K562 (cell line): ENCODE measurements around the gene PALLD. TPM values are rescaled to one million over a fixed set of nuclear protein-coding genes. Genes with fewer than 3 reads are reported as not detected.

Source experiments
- ATAC-seq: fragments of 200-7000 bp; cut with Tn5 transposase; 3 replicates; pipeline ENCODE4 v1.9.1; 2020; ENCODE audit warnings: moderate library complexity
- BruUV-seq: library from RNA; stranded (reverse); fragments of 400-500 nt; replicated peaks from 2 replicates; lab custom pipeline; 2021; lab: Mats Ljungman, UMichigan
- CTCF ChIA-PET: fragments of 300-600 bp; formaldehyde crosslinking; extraction: SDS; loops from one replicate; lab custom pipeline; 2021; ENCODE audit warnings: low intra/inter-chr PET ratio; lab: Yijun Ruan, JAX
- POLR2A ChIA-PET: fragments of 300-600, 350-650 bp; sonication (Branson Sonifier 250); formaldehyde crosslinking; extraction: SDS; loops from one replicate; lab custom pipeline; 2021; ENCODE audit warnings: antibody characterized with exemption, inconsistent platforms; lab: Yijun Ruan, JAX
- DNase-seq, 4 experiments: peaks; one replicate each; pipeline versions ENCODE4 v3.0.0 to v3.0.0-alpha.2; 2011 to 2018; ENCODE audit warnings: low spot score in 3 of 4, mixed read lengths in 3 of 4; ENCODE audit errors: extremely low read depth in 1 of 4
- FAIRE-seq: peaks from 2 replicates; lab custom pipeline; 2011; peaks lifted over from hg19 to GRCh38; lab: Jason Lieb, UNC
- H2AFZ ChIP-seq: 2 replicates; pipeline ENCODE4 v1.6.0; 2011; ENCODE audit warnings: low read depth, low read length, control low read depth, inconsistent platforms
- H3K27ac ChIP-seq: fragments of 200-600 bp; 3 replicates; pipeline ENCODE4 v1.8.0; 2011; ENCODE audit warnings: low read depth, mild to moderate bottlenecking, control low read depth, inconsistent platforms, low read length, moderate library complexity, mixed read lengths; ENCODE audit errors: extremely low read depth
- H3K27me3 ChIP-seq, 2 experiments: fragments of 300-600 bp in 1 of 2; 2 replicates in 1 of 2; 3 replicates in 1 of 2; pipeline versions ENCODE4 v1.6.0 to v1.8.0; 2011; ENCODE audit warnings: inconsistent platforms in 2 of 2, low read length in 2 of 2, mild to moderate bottlenecking in 1 of 2, mixed read lengths in 1 of 2, moderate library complexity in 1 of 2; ENCODE audit not compliant: control insufficient read depth in 2 of 2, insufficient read depth in 2 of 2
- H3K36me3 ChIP-seq: fragments of 300-600 bp; 3 replicates; pipeline ENCODE4 v1.8.0; 2011; ENCODE audit warnings: mild to moderate bottlenecking, low read length, inconsistent platforms; ENCODE audit not compliant: control insufficient read depth, insufficient read depth
- H3K4me1 ChIP-seq, 2 experiments: fragments of 200-600 bp in 1 of 2; replicated peaks in 1 of 2; 2 replicates in 1 of 2; 3 replicates in 1 of 2; pipeline versions ENCODE4 v1.5.1 to v1.8.0; 2011; ENCODE audit warnings: inconsistent platforms in 2 of 2, low read length in 2 of 2, mild to moderate bottlenecking in 1 of 2, mixed read lengths in 1 of 2, moderate library complexity in 1 of 2; ENCODE audit not compliant: control insufficient read depth in 2 of 2, insufficient read depth in 2 of 2
- H3K4me2 ChIP-seq: 2 replicates; pipeline ENCODE4 v1.6.1; 2011; ENCODE audit warnings: low read length, control low read depth, inconsistent platforms, mixed read lengths; ENCODE audit not compliant: insufficient read depth
- H3K4me3 ChIP-seq: fragments of 200-600 bp; sonication (generic), shearing (Covaris generic); 2 replicates; pipeline ENCODE4 v1.5.1; 2016; ENCODE audit warnings: control low read depth, inconsistent platforms
- H3K79me2 ChIP-seq: fragments of 200-600 bp; 3 replicates; pipeline ENCODE4 v1.8.0; 2011; ENCODE audit warnings: low read length, inconsistent platforms; ENCODE audit not compliant: control insufficient read depth, insufficient read depth
- H3K9ac ChIP-seq, 2 experiments: 2 replicates each; pipeline versions ENCODE4 v1.6.0 to v1.6.1; 2011; ENCODE audit warnings: low read depth in 2 of 2, low read length in 2 of 2, control low read depth in 1 of 2, inconsistent platforms in 1 of 2, mild to moderate bottlenecking in 1 of 2, mixed read lengths in 1 of 2; ENCODE audit not compliant: insufficient read depth in 1 of 2
- H3K9me1 ChIP-seq: one replicate; pipeline ENCODE4 v1.6.0; 2011; ENCODE audit warnings: inconsistent platforms, mild to moderate bottlenecking, low read length, moderate library complexity; ENCODE audit not compliant: control insufficient read depth, insufficient read depth
- H3K9me3 ChIP-seq: replicated peaks from 2 replicates; pipeline ENCODE4 v1.5.1; 2011; ENCODE audit warnings: low read depth, low read length, inconsistent platforms; ENCODE audit not compliant: control insufficient read depth, insufficient read depth
- H4K20me1 ChIP-seq: replicated peaks from 2 replicates; pipeline ENCODE4 v1.6.1; 2011; ENCODE audit warnings: low read length, inconsistent platforms, mixed read lengths; ENCODE audit not compliant: control insufficient read depth, insufficient read depth
- BRCA1 ChIP-seq, 2 experiments: fragments of 450-650 bp in 1 of 2; sonication (generic) in 1 of 2; formaldehyde crosslinking in 1 of 2; IDR thresholded peaks; 2 replicates each; pipeline versions ENCODE4 v1.5.0 to v1.6.1; 2017 to 2020; ENCODE audit warnings: mild to moderate bottlenecking in 1 of 2, missing genetic modification reagents in 1 of 2
- CREBBP ChIP-seq: IDR thresholded peaks from one replicate; pipeline ENCODE4 v1.6.1; 2012; ENCODE audit warnings: low read depth, mild to moderate bottlenecking, control low read depth, inconsistent platforms, low read length
- GTF2F1 ChIP-seq: IDR thresholded peaks from 2 replicates; pipeline ENCODE4 v1.6.1; 2011; ENCODE audit warnings: low read depth, low read length, improper control_type of control experiment
- HDAC8 ChIP-seq: fragments of 450-650 bp; IDR thresholded peaks from 2 replicates; pipeline ENCODE4 v1.6.1; 2016; ENCODE audit warnings: mild to moderate bottlenecking, missing genetic modification characterization, moderate library complexity, missing compliant biosample characterization
- HMG20A ChIP-seq: fragments of 450-650 bp; formaldehyde crosslinking; conservative IDR thresholded peaks from 2 replicates; pipeline ENCODE4 v1.4.0; 2020; ENCODE audit warnings: mild to moderate bottlenecking, mixed read lengths
- MCM2 ChIP-seq: fragments of 450-650 bp; IDR thresholded peaks from 2 replicates; pipeline ENCODE4 v1.6.1; 2017; ENCODE audit warnings: low read depth, mild to moderate bottlenecking
- MCM3 ChIP-seq: fragments of 450-650 bp; IDR thresholded peaks from 2 replicates; pipeline ENCODE4 v1.6.1; 2016
- NR1H2 ChIP-seq: sonication (generic); formaldehyde crosslinking; IDR thresholded peaks from 2 replicates; pipeline ENCODE4 v1.4.0; 2020; ENCODE audit warnings: mild to moderate bottlenecking, missing genetic modification reagents
- RHOXF2B ChIP-seq: fragments of 250-450 bp; sonication (Bioruptor Pico); conservative IDR thresholded peaks from 2 replicates; pipeline ENCODE4 v1.5.1; 2021
- THRAP3 ChIP-seq: fragments of 450-650 bp; IDR thresholded peaks from 2 replicates; pipeline ENCODE4 v1.6.1; 2016; ENCODE audit warnings: mild to moderate bottlenecking, inconsistent platforms, borderline replicate concordance
- ZNF121 ChIP-seq: sonication (generic); formaldehyde crosslinking; conservative IDR thresholded peaks from 2 replicates; pipeline ENCODE4 v1.8.0; 2022; ENCODE audit warnings: missing genetic modification reagents
- ZNF184 ChIP-seq: sonication (generic); formaldehyde crosslinking; IDR thresholded peaks from 2 replicates; pipeline ENCODE4 v1.5.0; 2020; ENCODE audit warnings: missing genetic modification reagents
- WGBS: fragments of 100-300 bp; shearing (Covaris generic); methylation state at CpG from one replicate; pipeline ENCODE4 v1.1.6; 2016; ENCODE audit warnings: low coverage, mixed read lengths; ENCODE audit not compliant: insufficient coverage; ENCODE audit errors: missing lambda C conversion rate; 5-methylcytosine and 5-hydroxymethylcytosine counted together
- in situ Hi-C: fragments of 300-500 bp; cut with MboI; formaldehyde crosslinking; loops from 4 replicates; pipeline ENCODE4 v1.15.0; 2018; ENCODE audit warnings: inconsistent platforms, mixed read lengths
- intact Hi-C: fragments of 100-400 bp; cut with micrococcal nuclease; formaldehyde crosslinking; loops from 2 replicates; pipeline ENCODE4 v1.14.2; 2022
- polyA plus RNA-seq, 8 experiments: library from polyadenylated mRNA; depleted of rRNA in 4 of 8; stranded (reverse) in 5 of 8; unstranded in 3 of 8; fragments of >200 nt; fragmentation: Nextera tagmentation in 2 of 8; fragmentation: Illumina TruSeq in 1 of 8; extraction: Ambion mirVana in 2 of 8; extraction: Trizol in 1 of 8; gene quantifications; 2 replicates each; pipeline versions ENCODE4 v1.2.1 to v1.2.3, GENCODE V29; 2011 to 2014; ENCODE audit warnings: inconsistent platforms in 1 of 8, missing spikeins in 1 of 8
- total RNA-seq, 7 experiments: library from RNA; depleted of rRNA in 6 of 7; stranded (reverse); fragments of >200 nt in 6 of 7; fragmentation: Illumina TruSeq in 2 of 7; extraction: Trizol in 2 of 7; gene quantifications; 2 replicates each; pipeline versions ENCODE4 v1.2.1 to v1.2.3, GENCODE V29; 2011 to 2021; ENCODE audit warnings: low replicate concordance in 1 of 7
- TF ChIP-seq, protein P1 (sequence below), 2 experiments: fragments of 450-650 bp in 1 of 2; sonication (generic) in 1 of 2; formaldehyde crosslinking; conservative IDR thresholded peaks; 2 replicates each; pipeline versions ENCODE4 v1.4.0 to v1.8.1; 2020 to 2022; ENCODE audit warnings: mild to moderate bottlenecking in 1 of 2, missing genetic modification reagents in 1 of 2
- TF ChIP-seq, protein P2 (sequence below): fragments of 450-650 bp; formaldehyde crosslinking; IDR thresholded peaks from 2 replicates; pipeline ENCODE4 v1.4.0; 2020; ENCODE audit warnings: mild to moderate bottlenecking, mixed read lengths
- TF ChIP-seq, protein P3 (sequence below): fragments of 250-450 bp; sonication (Bioruptor Pico); IDR thresholded peaks from 2 replicates; pipeline ENCODE4 v1.4.0; 2020; ENCODE audit warnings: borderline replicate concordance

The PALLD gene
- total and polyA plus RNA-seq, 9 of the 15 experiments (the other 6 are each of a cell fraction or from before 2014, with no cell fraction given), result 0.01 to 0.35 (median 0.06) TPM; not detected in 3

DNA sequence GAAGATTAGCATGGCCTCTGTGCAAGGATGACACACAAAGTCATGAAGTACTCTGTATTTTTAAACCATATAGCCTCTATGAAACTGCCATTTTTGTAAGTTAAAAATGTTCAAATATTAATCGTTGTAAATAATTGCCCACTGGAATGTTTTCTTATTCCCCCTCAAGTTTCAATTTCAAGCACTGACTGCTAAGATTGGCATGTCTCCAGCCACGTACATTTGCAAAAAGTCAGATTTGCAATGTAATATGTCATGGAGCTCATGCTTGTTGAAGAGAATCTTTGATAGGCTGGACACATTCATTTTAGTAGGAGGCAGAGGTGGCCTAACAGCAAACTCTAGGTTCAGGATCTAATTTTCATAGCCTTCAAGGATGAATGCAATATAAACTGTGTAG is 388.5 kb downstream of the PALLD start:
- H3K9me3 ChIP-seq, result no peaks in the 10 kb centered on the region
- H3K4me2 ChIP-seq, result no peak overlapping the region
- H3K4me1 ChIP-seq, result no peaks in the 10 kb centered on the region
- no TSS peak for BruUV-seq
- POLR2A ChIA-PET, result no interaction called here
- no peaks in the 10 kb centered on the region for H3K9me1 ChIP-seq
- no peak overlapping the region for H3K4me3 ChIP-seq
- no peaks in the 10 kb centered on the region for H3K36me3 ChIP-seq
- no peaks in the 10 kb centered on the region for H3K79me2 ChIP-seq
- H3K27ac ChIP-seq, result no peak overlapping the region
- no peaks in the 10 kb centered on the region; a peak in 1 of 5 replicates for H3K27me3 ChIP-seq
- H2AFZ ChIP-seq, result no peak overlapping the region
- H4K20me1 ChIP-seq, result no peaks in the 10 kb centered on the region
- no peak for DNase-seq
- intact Hi-C loops, result no loop called here
- in situ Hi-C loops, result no loop called here
- CTCF ChIA-PET, result no interaction called here
- H3K9ac ChIP-seq, result no peak overlapping the region
- TF ChIP-seq MCM2 (no peak), RHOXF2B (no peak)
- no peak for ATAC-seq
- FAIRE-seq, result no peak
- 0% methylated on average over 2 of the region's 2 CpGs for WGBS

DNA sequence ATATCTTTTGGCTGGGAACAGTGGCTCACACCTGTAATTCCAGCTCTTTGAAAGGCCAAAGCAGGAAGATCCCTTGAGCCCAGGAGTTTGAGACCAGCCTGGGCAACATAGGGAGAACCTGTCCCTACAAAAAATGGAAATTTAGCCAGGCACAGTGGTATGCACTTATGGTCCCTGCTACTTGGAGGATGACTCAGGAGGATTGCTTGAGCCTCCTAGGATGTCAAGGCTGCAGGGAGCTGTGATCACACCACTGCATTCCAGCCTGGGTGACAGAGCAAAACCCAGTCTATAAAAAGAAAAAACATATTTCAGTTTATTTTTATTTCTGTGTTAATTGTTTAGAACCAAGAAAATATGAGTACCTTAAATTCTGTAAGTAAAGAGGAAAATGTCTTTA is 389.5 kb downstream of the PALLD start:
- FAIRE-seq (no peak), DNase-seq (no peak), ATAC-seq (no peak)
- no peaks in the 10 kb centered on the region for H3K4me1 ChIP-seq
- no peak overlapping the region for H3K27ac ChIP-seq
- ChIA-PET CTCF (no interaction called here), POLR2A (no interaction called here)
- in situ Hi-C loops, result no loop called here
- intact Hi-C loops, result no loop called here
- no peak overlapping the region for H3K4me2 ChIP-seq
- H3K9ac ChIP-seq, result no peak overlapping the region
- no peaks in the 10 kb centered on the region for H3K9me1 ChIP-seq
- no peaks in the 10 kb centered on the region for H3K9me3 ChIP-seq
- no peak overlapping the region for H2AFZ ChIP-seq
- no TSS peak for BruUV-seq
- no peaks in the 10 kb centered on the region for H3K79me2 ChIP-seq
- H4K20me1 ChIP-seq, result no peaks in the 10 kb centered on the region
- no peaks in the 10 kb centered on the region for H3K36me3 ChIP-seq
- no peak overlapping the region for H3K4me3 ChIP-seq
- H3K27me3 ChIP-seq, result no peaks in the 10 kb centered on the region
- TF ChIP-seq, protein P1, sequence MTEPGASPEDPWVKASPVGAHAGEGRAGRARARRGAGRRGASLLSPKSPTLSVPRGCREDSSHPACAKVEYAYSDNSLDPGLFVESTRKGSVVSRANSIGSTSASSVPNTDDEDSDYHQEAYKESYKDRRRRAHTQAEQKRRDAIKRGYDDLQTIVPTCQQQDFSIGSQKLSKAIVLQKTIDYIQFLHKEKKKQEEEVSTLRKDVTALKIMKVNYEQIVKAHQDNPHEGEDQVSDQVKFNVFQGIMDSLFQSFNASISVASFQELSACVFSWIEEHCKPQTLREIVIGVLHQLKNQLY (CRISPR knock-in tag; conservative IDR thresholded peaks at IDR 0.05), result no peak
- TF ChIP-seq NR1H2 (CRISPR knock-in tag), result no peak
- TF ChIP-seq ZNF121 (CRISPR knock-in tag), result no peak
- no peak for TF ChIP-seq ZNF184
- TF ChIP-seq HDAC8 (tag), result no peak
- TF ChIP-seq GTF2F1, result no peak
- TF ChIP-seq CREBBP, result no peak
- TF ChIP-seq, protein P2, sequence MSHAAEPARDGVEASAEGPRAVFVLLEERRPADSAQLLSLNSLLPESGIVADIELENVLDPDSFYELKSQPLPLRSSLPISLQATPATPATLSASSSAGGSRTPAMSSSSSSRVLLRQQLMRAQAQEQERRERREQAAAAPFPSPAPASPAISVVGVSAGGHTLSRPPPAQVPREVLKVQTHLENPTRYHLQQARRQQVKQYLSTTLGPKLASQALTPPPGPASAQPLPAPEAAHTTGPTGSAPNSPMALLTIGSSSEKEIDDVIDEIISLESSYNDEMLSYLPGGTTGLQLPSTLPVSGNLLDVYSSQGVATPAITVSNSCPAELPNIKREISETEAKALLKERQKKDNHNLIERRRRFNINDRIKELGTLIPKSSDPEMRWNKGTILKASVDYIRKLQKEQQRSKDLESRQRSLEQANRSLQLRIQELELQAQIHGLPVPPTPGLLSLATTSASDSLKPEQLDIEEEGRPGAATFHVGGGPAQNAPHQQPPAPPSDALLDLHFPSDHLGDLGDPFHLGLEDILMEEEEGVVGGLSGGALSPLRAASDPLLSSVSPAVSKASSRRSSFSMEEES (CRISPR knock-in tag), result no peak
- TF ChIP-seq BRCA1 (IDR thresholded peaks at IDR 0.05), result no peak
- TF ChIP-seq BRCA1 (CRISPR knock-in tag; IDR thresholded peaks at IDR 0.05), result no peak
- TF ChIP-seq, protein P3, sequence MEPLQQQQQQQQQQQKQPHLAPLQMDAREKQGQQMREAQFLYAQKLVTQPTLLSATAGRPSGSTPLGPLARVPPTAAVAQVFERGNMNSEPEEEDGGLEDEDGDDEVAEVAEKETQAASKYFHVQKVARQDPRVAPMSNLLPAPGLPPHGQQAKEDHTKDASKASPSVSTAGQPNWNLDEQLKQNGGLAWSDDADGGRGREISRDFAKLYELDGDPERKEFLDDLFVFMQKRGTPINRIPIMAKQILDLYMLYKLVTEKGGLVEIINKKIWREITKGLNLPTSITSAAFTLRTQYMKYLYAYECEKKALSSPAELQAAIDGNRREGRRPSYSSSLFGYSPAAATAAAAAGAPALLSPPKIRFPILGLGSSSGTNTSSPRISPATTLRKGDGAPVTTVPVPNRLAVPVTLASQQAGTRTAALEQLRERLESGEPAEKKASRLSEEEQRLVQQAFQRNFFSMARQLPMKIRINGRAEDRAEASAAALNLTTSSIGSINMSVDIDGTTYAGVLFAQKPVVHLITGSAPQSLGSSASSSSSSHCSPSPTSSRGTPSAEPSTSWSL (CRISPR knock-in tag), result no peak
- no peak for TF ChIP-seq THRAP3
- TF ChIP-seq MCM3, result no peak
- TF ChIP-seq HMG20A (CRISPR knock-in tag), result no peak
